T1000 (cell line): ENCODE results near the gene ZNF614.
A peak's percentile ranks its signal among the peaks of the same experiment; 100 is the strongest.
"Not testable (repeated sequence)": the region's sequence is repeated elsewhere in the genome, so short reads cannot be mapped to it uniquely, and the experiment has no call there.

Experiments
- DNase-seq: peaks from one replicate; lab custom pipeline; 2025; ENCODE audit warnings: mixed read lengths; lab: John Stamatoyannopoulos, UW

ZNF614 gene

GRCh38 chr19:52028027-52028779 lies at the start of gene ZNF614:
ZNF614 (minus strand) TSS chr19:52028379; CDS start chr19:52025745, 2,634 bp downstream.
- DNase-seq, result peak; percentile 78

GRCh38 chr19:52070496-52070895 lies 42.3 kb upstream of the ZNF614 start:
- DNase-seq, result peak; percentile 84

GRCh38 chr19:52069653-52070052 lies 41.5 kb upstream of the ZNF614 start:
- DNase-seq, result no peak

GRCh38 chr19:52066258-52066863 lies 38.2 kb upstream of the ZNF614 start:
- DNase-seq, result no peak

GRCh38 chr19:52065399-52065798 lies 37.2 kb upstream of the ZNF614 start:
- DNase-seq, result no peak

GRCh38 chr19:52056480-52056879 lies 28.3 kb upstream of the ZNF614 start:
- not testable (repeated sequence) for DNase-seq

GRCh38 chr19:52051736-52052135 lies 23.6 kb upstream of the ZNF614 start:
- DNase-seq, result not testable (repeated sequence)

- peak; percentile 84 for DNase-seq
These were observed 20.6 kb upstream of the ZNF614 start, which contains the start of gene ZNF432 for GRCh38 chr19:52048555-52049501. ZNF432 (minus strand) TSS chr19:52048838; CDS start chr19:52046868, 1,970 bp downstream.

GRCh38 chr19:52039169-52039568 lies 11.0 kb upstream of the ZNF614 start:
- no peak for DNase-seq

GRCh38 chr19:52034051-52034728 lies 6.0 kb upstream of the ZNF614 start:
- DNase-seq, result no peak

GRCh38 chr19:52028780-52029123 lies 573 bp upstream of the ZNF614 start:
- DNase-seq, result no peak

GRCh38 chr19:52026255-52026990 lies 1.8 kb downstream of the ZNF614 start:
- DNase-seq, result not testable (repeated sequence)

- DNase-seq, result not testable (repeated sequence)
These were observed 3.7 kb downstream of the ZNF614 start for GRCh38 chr19:52024478-52024877.

GRCh38 chr19:52022193-52022592 lies 6.0 kb downstream of the ZNF614 start:
- DNase-seq, result no peak

- no peak for DNase-seq
These were observed 7.7 kb downstream of the ZNF614 start for GRCh38 chr19:52020506-52020905.

GRCh38 chr19:52010674-52011073 lies 17.5 kb downstream of the ZNF614 start:
- no peak for DNase-seq

- DNase-seq, result peak; percentile 76
These were observed 20.2 kb downstream of the ZNF614 start, which contains the start of gene ZNF615 for GRCh38 chr19:52007806-52008557. ZNF615 (minus strand) TSS chr19:52008211; CDS start chr19:52003711, 4,500 bp downstream.

- DNase-seq, result no peak
These were observed 20.8 kb downstream of the ZNF614 start for GRCh38 chr19:52007451-52007805.

GRCh38 chr19:51994048-51994644 lies 34.0 kb downstream of the ZNF614 start:
- DNase-seq, result no peak

- DNase-seq, result no peak
These were observed 34.8 kb downstream of the ZNF614 start for GRCh38 chr19:51993422-51993821.
